K562 (cell line): ENCODE measurements around the gene MLN. TPM values are rescaled to one million over a fixed set of nuclear protein-coding genes. Genes with fewer than 3 reads are reported as not detected.

Source experiments
- ATAC-seq: fragments of 200-7000 bp; cut with Tn5 transposase; 3 replicates; pipeline ENCODE4 v1.9.1; 2020; ENCODE audit warnings: moderate library complexity
- BruUV-seq: library from RNA; stranded (reverse); fragments of 400-500 nt; replicated peaks from 2 replicates; lab custom pipeline; 2021; lab: Mats Ljungman, UMichigan
- CTCF ChIA-PET: fragments of 300-600 bp; formaldehyde crosslinking; extraction: SDS; loops from one replicate; lab custom pipeline; 2021; ENCODE audit warnings: low intra/inter-chr PET ratio; lab: Yijun Ruan, JAX
- POLR2A ChIA-PET: fragments of 300-600, 350-650 bp; sonication (Branson Sonifier 250); formaldehyde crosslinking; extraction: SDS; loops from one replicate; lab custom pipeline; 2021; ENCODE audit warnings: antibody characterized with exemption, inconsistent platforms; lab: Yijun Ruan, JAX
- DNase-seq, 4 experiments: peaks; one replicate each; pipeline versions ENCODE4 v3.0.0 to v3.0.0-alpha.2; 2011 to 2018; ENCODE audit warnings: low spot score in 3 of 4, mixed read lengths in 3 of 4; ENCODE audit errors: extremely low read depth in 1 of 4
- FAIRE-seq: peaks from 2 replicates; lab custom pipeline; 2011; peaks lifted over from hg19 to GRCh38; lab: Jason Lieb, UNC
- H2AFZ ChIP-seq: 2 replicates; pipeline ENCODE4 v1.6.0; 2011; ENCODE audit warnings: low read depth, low read length, control low read depth, inconsistent platforms
- H3K27ac ChIP-seq: fragments of 200-600 bp; 3 replicates; pipeline ENCODE4 v1.8.0; 2011; ENCODE audit warnings: low read depth, mild to moderate bottlenecking, control low read depth, inconsistent platforms, low read length, moderate library complexity, mixed read lengths; ENCODE audit errors: extremely low read depth
- H3K27me3 ChIP-seq, 2 experiments: fragments of 300-600 bp in 1 of 2; 2 replicates in 1 of 2; 3 replicates in 1 of 2; pipeline versions ENCODE4 v1.6.0 to v1.8.0; 2011; ENCODE audit warnings: inconsistent platforms in 2 of 2, low read length in 2 of 2, mild to moderate bottlenecking in 1 of 2, mixed read lengths in 1 of 2, moderate library complexity in 1 of 2; ENCODE audit not compliant: control insufficient read depth in 2 of 2, insufficient read depth in 2 of 2
- H3K36me3 ChIP-seq: fragments of 300-600 bp; 3 replicates; pipeline ENCODE4 v1.8.0; 2011; ENCODE audit warnings: mild to moderate bottlenecking, low read length, inconsistent platforms; ENCODE audit not compliant: control insufficient read depth, insufficient read depth
- H3K4me1 ChIP-seq, 2 experiments: fragments of 200-600 bp in 1 of 2; replicated peaks in 1 of 2; 2 replicates in 1 of 2; 3 replicates in 1 of 2; pipeline versions ENCODE4 v1.5.1 to v1.8.0; 2011; ENCODE audit warnings: inconsistent platforms in 2 of 2, low read length in 2 of 2, mild to moderate bottlenecking in 1 of 2, mixed read lengths in 1 of 2, moderate library complexity in 1 of 2; ENCODE audit not compliant: control insufficient read depth in 2 of 2, insufficient read depth in 2 of 2
- H3K4me2 ChIP-seq: 2 replicates; pipeline ENCODE4 v1.6.1; 2011; ENCODE audit warnings: low read length, control low read depth, inconsistent platforms, mixed read lengths; ENCODE audit not compliant: insufficient read depth
- H3K4me3 ChIP-seq: fragments of 200-600 bp; sonication (generic), shearing (Covaris generic); 2 replicates; pipeline ENCODE4 v1.5.1; 2016; ENCODE audit warnings: control low read depth, inconsistent platforms
- H3K79me2 ChIP-seq: fragments of 200-600 bp; 3 replicates; pipeline ENCODE4 v1.8.0; 2011; ENCODE audit warnings: low read length, inconsistent platforms; ENCODE audit not compliant: control insufficient read depth, insufficient read depth
- H3K9ac ChIP-seq, 2 experiments: 2 replicates each; pipeline versions ENCODE4 v1.6.0 to v1.6.1; 2011; ENCODE audit warnings: low read depth in 2 of 2, low read length in 2 of 2, control low read depth in 1 of 2, inconsistent platforms in 1 of 2, mild to moderate bottlenecking in 1 of 2, mixed read lengths in 1 of 2; ENCODE audit not compliant: insufficient read depth in 1 of 2
- H3K9me1 ChIP-seq: one replicate; pipeline ENCODE4 v1.6.0; 2011; ENCODE audit warnings: inconsistent platforms, mild to moderate bottlenecking, low read length, moderate library complexity; ENCODE audit not compliant: control insufficient read depth, insufficient read depth
- H3K9me3 ChIP-seq: replicated peaks from 2 replicates; pipeline ENCODE4 v1.5.1; 2011; ENCODE audit warnings: low read depth, low read length, inconsistent platforms; ENCODE audit not compliant: control insufficient read depth, insufficient read depth
- H4K20me1 ChIP-seq: replicated peaks from 2 replicates; pipeline ENCODE4 v1.6.1; 2011; ENCODE audit warnings: low read length, inconsistent platforms, mixed read lengths; ENCODE audit not compliant: control insufficient read depth, insufficient read depth
- CC2D1A ChIP-seq: fragments of 450-650 bp; IDR thresholded peaks from 2 replicates; pipeline ENCODE4 v1.6.1; 2017; ENCODE audit warnings: mild to moderate bottlenecking
- L3MBTL2 ChIP-seq: fragments of 450-650 bp; IDR thresholded peaks from 2 replicates; pipeline ENCODE4 v1.6.1; 2016; ENCODE audit warnings: mild to moderate bottlenecking, moderate library complexity
- RUNX1 ChIP-seq: sonication (generic); IDR thresholded peaks from 2 replicates; pipeline ENCODE4 v1.6.1; 2016; ENCODE audit warnings: antibody characterized with exemption, low read depth
- TCFL5 ChIP-seq: fragments of 250-450 bp; sonication (Bioruptor Pico); conservative IDR thresholded peaks from 2 replicates; pipeline ENCODE4 v1.6.1; 2021; ENCODE audit warnings: mild to moderate bottlenecking, moderate library complexity, matching md5 sums
- ZFX ChIP-seq: sonication (generic); formaldehyde crosslinking; IDR thresholded peaks from 2 replicates; pipeline ENCODE4 v1.8.0; 2022; ENCODE audit warnings: mild to moderate bottlenecking, missing genetic modification reagents, moderate library complexity
- ZNF780A ChIP-seq: fragments of 250-450 bp; sonication (Bioruptor Pico); IDR thresholded peaks from 2 replicates; pipeline ENCODE4 v1.5.0; 2021; ENCODE audit warnings: mild to moderate bottlenecking
- WGBS: fragments of 100-300 bp; shearing (Covaris generic); methylation state at CpG from one replicate; pipeline ENCODE4 v1.1.6; 2016; ENCODE audit warnings: low coverage, mixed read lengths; ENCODE audit not compliant: insufficient coverage; ENCODE audit errors: missing lambda C conversion rate; 5-methylcytosine and 5-hydroxymethylcytosine counted together
- in situ Hi-C: fragments of 300-500 bp; cut with MboI; formaldehyde crosslinking; loops from 4 replicates; pipeline ENCODE4 v1.15.0; 2018; ENCODE audit warnings: inconsistent platforms, mixed read lengths
- intact Hi-C: fragments of 100-400 bp; cut with micrococcal nuclease; formaldehyde crosslinking; loops from 2 replicates; pipeline ENCODE4 v1.14.2; 2022
- polyA plus RNA-seq, 8 experiments: library from polyadenylated mRNA; depleted of rRNA in 4 of 8; stranded (reverse) in 5 of 8; unstranded in 3 of 8; fragments of >200 nt; fragmentation: Nextera tagmentation in 2 of 8; fragmentation: Illumina TruSeq in 1 of 8; extraction: Ambion mirVana in 2 of 8; extraction: Trizol in 1 of 8; gene quantifications; 2 replicates each; pipeline versions ENCODE4 v1.2.1 to v1.2.3, GENCODE V29; 2011 to 2014; ENCODE audit warnings: inconsistent platforms in 1 of 8, missing spikeins in 1 of 8
- total RNA-seq, 7 experiments: library from RNA; depleted of rRNA in 6 of 7; stranded (reverse); fragments of >200 nt in 6 of 7; fragmentation: Illumina TruSeq in 2 of 7; extraction: Trizol in 2 of 7; gene quantifications; 2 replicates each; pipeline versions ENCODE4 v1.2.1 to v1.2.3, GENCODE V29; 2011 to 2021; ENCODE audit warnings: low replicate concordance in 1 of 7

Gene MLN
- total and polyA plus RNA-seq, 9 of the 15 experiments (the other 6 are each of a cell fraction or from before 2014, with no cell fraction given): not detected

GRCh38 chr6:33812669-33813068 is 8.9 kb upstream of the MLN start (continued):
- TF ChIP-seq TCFL5 (CRISPR knock-in tag): no peak
- TF ChIP-seq ZFX (CRISPR knock-in tag): no peak; the same call in 1 of the 2 replicates
- TF ChIP-seq RUNX1: no peak

GRCh38 chr6:33809594-33809993 is 5.8 kb upstream of the MLN start:
- in situ Hi-C loops: no loop called here
- intact Hi-C loops: no loop called here
- DNase-seq: no peak
- CTCF ChIA-PET: no interaction called here
- WGBS: 4% methylated on average over 2 of the region's 2 CpGs
- Histone ChIP-seq H4K20me1 (peaks cover 6% of the 10 kb centered on the region; the same call in 1 of the 2 replicates), H3K36me3 (no peaks in the 10 kb centered on the region), H3K4me3 (no peak overlapping the region), H3K9me1 (no peaks in the 10 kb centered on the region), H3K9ac (no peak overlapping the region), H2AFZ (no peak overlapping the region), H3K27me3 (peaks cover 48 to 72% of the 10 kb centered on the region in 2 experiments), H3K27ac (no peak overlapping the region), H3K9me3 (no peaks in the 10 kb centered on the region), H3K4me1 (peaks cover 0 to 3% of the 10 kb centered on the region in 2 experiments; a peak in 1 of 5 replicates), H3K4me2 (no peak overlapping the region), H3K79me2 (no peaks in the 10 kb centered on the region)
- POLR2A ChIA-PET: interaction anchor here (0.5 kb wide), 1 partner anchor 881 kb away, joined by 3 read pairs; no protein-coding TSS in a partner anchor
- no peak for ATAC-seq
- FAIRE-seq: no peak
- TF ChIP-seq ZNF780A (CRISPR knock-in tag) (no peak), CC2D1A (no peak), L3MBTL2 (no peak)
- no TSS peak for BruUV-seq
